ENCODE results near the gene PIGK.
"Not testable (repeated sequence)": the region's sequence is repeated elsewhere in the genome, so short reads cannot be mapped to it uniquely, and the experiment has no call there.

DNA sequence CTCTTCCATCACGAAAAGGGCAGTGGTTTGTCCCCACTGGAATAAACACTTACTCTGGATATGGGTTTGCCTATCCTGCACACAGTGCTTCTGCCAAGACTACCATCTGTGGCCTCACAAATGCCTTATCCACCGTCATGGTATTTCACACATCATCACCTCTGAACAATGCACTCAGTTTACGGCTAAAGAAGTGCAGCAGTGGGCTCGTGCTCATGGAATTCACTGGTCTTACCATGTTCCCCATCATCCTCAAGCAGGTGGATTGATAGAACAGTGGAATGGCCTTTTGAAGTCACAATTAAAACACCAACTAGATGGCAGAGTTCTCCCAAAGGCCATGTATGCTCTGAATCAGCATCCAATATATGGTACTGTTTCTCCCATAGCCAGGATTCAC lies 32.3 kb downstream of the PIGK start:
- TF ChIP-seq, protein P1, sequence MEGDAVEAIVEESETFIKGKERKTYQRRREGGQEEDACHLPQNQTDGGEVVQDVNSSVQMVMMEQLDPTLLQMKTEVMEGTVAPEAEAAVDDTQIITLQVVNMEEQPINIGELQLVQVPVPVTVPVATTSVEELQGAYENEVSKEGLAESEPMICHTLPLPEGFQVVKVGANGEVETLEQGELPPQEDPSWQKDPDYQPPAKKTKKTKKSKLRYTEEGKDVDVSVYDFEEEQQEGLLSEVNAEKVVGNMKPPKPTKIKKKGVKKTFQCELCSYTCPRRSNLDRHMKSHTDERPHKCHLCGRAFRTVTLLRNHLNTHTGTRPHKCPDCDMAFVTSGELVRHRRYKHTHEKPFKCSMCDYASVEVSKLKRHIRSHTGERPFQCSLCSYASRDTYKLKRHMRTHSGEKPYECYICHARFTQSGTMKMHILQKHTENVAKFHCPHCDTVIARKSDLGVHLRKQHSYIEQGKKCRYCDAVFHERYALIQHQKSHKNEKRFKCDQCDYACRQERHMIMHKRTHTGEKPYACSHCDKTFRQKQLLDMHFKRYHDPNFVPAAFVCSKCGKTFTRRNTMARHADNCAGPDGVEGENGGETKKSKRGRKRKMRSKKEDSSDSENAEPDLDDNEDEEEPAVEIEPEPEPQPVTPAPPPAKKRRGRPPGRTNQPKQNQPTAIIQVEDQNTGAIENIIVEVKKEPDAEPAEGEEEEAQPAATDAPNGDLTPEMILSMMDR (optimal IDR thresholded peaks at IDR 0.05 in 1 of 3, IDR thresholded peaks at IDR 0.05 in 1 of 3, conservative IDR thresholded peaks at IDR 0.05 in 1 of 3; ENCODE audit: extremely low read depth in 1 of 3, insufficient read depth in 2 of 3, low read length in 3 of 3): not testable (repeated sequence)
- TF ChIP-seq EZH2 (IDR thresholded peaks at IDR 0.05; ENCODE audit: low read length): not testable (repeated sequence)

Data from keratinocyte (primary cell).